NCI-H2196 (cell line): ENCODE data around the gene KCNC1.

Source experiments
- DNase-seq: peaks from one replicate; lab custom pipeline; 2025; ENCODE audit not compliant: unreplicated experiment; lab: John Stamatoyannopoulos, UW

Gene KCNC1

DNA sequence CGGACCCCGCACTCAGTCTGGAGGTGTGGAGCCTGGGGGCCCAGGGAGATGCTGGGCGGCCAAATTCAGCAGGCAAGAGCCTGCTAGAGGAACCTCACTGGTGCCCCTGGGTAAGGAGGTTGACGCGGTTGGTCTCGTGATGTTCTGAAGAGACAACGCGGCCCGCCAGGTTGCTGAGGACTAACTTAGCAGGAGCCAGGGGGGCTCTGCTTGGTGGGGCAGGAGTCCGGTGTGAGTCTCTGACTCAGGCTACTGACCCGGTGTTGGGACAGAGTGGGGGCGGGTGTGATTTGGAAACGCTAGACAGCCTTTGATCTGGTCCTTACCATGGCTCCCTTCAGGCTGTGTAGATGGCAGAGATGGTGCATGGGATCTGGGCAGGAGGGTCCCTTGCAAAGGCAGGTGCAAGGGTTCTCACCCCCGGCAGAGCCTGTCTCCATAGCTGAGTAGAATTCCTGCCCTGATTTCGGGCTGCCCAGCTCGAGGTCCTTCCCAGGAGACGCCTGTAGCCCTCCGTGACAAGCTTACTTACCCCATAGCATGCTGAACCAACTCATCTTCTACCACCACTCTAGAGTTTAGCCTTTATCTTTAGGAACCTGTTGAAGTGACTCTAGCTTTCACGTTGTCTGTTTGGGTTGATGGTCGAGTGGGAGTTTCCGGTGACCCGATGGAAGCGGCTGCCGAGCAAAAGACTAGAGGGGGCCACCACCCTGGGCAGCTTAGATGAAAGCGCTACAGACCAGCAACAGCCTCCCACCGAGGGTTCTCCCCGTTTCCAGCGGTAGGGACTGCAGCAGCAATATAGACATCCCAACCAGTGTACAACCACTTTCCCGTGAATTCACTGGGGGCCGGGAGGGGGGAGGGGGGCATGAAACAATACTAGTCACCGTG is 38.4 kb downstream of the KCNC1 start:
- DNase-seq, result no peak

DNA sequence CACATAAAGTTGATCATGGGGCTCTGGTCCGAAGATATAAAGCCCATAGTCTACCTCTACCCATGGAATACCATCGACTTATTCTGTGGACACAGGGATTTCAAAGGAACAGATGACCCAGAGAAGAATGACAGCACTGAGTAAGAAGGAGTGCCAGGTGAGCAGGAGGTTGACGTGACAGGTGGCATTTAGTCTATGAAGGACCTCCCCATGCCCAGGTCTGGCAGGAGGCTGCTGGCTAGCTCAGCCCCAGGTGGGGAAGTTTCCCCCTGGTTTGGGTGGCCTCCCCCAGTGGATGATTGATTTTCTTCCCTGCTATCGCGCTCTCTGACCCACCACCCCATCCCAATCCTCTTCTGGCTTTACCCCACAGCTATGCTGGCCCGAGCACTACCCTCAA is 39.1 kb downstream of the KCNC1 start:
- no peak for DNase-seq

DNA sequence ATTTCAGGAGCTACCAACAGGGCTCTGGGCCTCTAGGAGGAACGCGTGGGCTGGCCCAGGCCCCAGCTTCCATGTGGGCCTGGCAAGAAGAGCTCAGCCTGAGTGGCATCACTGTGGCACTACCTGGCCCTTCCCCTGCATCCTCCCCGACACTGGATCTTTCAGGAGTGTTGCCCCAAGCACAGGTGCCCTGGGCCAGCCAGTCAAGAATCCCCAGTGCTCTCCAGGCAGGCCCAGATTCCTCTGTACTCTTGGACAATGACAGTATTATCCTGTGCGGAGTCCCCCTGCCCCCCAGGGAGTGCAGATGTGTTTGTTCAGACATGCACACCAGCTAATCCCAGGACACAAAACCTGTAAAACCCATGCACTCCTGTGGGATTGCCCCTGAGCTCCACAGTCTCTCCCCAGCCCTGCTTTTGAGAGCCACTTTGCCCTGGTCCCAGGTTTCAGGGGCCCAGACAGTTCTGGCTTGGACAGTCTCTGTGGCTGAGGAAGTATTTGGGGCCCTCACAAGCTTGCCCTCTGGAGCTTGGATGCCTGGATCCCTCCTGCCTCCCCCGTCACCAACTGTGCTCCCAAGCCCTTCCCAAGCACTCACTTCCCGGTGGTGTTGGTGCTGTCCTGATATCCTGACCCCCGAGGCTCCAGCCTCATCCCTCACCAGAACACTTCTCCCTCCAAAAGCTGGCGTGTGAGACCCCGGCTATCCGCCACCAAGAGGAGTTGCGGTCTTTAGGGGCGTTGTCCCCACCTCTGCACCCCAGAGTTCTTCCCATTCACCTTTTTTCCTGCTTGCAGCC is 39.9 kb downstream of the KCNC1 start:
- no peak for DNase-seq

DNA sequence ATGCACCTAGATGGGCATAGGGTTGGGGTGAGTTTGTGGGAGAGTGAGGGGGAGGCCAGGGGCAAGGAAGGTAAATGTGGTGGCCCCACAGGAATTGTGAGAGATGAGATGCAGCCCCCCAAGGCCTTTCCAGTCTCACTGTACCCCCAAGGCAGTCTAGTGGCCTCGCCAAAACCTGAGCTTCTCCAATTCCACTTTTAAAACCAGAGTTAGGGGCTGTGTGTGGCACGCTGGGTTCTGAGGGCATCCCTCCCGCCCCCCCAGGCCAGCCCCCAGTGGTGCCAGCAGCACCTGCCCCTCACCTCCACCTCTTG is 40.4 kb downstream of the KCNC1 start:
- no peak for DNase-seq

DNA sequence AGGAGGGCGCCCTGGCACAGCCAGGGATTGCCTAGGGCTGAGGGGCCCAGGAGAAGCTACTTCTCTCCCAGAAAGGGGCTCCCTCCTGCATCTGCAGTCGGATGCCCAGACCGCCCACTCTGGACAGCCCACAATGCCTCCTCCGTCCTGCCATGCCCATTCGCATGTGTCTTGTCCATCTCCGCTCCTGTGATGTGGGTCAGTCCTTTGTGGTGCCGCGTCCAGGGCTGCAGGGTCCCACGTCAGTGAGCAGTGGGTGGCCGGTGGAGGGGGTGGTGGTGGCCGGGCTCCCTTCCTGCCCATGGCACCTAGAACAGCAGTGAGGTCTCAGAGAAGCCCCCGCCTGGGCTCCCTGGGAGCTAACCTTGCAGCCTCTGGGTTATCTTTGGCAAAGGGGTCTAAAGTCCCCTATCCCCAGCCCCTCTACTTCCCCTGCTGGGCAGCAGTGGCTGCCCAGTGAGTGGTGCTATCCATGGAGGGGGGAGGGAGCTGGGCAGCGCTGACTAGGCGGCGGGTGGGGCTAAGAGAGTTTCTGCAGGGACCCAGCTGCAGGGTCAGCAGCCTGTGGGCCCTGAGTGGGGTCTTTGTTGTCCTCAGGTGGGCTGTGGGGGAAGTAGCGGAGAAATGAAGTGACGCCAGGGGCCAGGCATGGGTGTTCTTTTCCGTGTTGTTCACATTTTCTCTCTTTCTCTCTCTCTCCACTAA is 41.1 kb downstream of the KCNC1 start:
- no peak for DNase-seq

DNA sequence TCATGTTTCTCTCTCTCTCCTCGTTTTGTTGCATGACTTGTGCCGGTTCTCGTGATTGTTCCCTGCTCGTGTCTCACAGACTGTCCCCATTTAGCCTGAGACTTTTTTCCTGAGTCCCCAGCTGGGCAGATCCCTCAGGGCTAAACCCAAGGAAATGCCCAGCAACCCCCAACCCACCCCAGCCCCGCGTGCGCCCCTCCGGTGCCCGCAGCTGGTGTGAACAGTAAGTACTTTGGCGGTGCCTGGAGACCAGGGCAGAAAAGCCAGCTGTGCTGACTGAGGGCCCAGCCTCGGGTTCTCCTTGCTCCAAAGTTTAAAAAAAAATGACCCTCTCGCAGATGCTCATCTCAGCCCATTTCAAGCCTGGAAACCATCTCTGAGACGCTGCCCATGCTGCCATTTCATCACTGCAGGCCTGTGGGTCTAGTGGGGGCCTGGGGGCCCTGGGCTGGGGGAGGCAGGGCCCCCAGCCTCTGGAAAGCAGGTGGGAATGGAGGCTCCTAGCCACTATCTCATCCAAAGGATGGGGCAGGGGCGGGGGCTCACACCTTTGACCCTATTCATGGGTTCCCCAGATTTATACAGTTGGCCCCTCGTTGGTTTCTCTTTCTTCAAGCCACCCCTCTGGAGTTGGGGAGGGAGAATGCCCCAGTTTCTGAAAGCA is 41.8 kb downstream of the KCNC1 start:
- DNase-seq, result no peak

DNA sequence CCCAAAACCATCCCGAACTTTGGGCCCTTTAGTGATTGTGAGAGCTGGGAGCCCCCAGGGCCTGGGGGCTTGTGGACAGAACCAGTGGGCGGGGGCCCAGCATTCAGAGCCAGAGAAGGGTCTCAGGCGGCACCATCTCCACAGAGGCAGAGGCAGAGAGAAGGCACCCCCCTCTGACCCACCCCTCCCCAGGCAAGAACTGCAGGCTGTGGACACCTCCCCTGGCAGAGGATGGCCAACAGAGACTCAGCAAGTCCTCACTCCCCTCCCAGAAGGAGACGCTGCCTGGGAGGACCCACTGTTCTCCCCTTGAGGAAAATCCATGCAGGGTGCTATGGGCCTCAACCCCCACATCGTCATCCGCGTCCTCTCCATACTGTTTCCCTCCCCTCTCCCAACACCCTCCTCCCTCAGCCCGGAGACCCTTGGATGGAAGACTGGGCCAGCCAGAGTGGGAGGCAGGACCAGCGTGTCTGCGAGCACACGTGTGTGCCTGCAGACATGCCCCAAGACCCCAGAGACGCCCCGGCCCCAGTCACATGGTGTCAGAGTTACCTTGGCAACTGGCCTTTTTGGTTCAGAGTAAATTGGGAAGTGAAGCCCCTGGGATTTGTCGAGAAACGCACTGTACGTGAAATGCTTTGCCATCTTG is 42.6 kb downstream of the KCNC1 start:
- DNase-seq, result no peak

DNA sequence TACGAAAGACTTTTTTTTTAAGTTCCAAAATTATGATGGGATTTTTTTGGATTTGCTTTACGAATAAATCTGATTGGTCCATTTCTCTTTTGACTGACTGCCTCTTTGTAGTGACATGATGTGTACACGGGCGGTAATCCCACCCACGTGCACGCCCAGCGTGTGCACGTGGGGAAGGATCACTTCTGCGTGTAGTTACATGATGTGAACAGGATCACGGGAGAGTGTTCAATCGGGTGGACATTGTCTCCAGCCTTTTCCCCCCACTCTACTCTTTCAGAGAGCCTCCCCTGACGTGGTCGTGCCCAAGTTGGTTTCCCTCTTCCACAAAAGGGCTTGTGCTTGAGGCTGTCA is 43.1 kb downstream of the KCNC1 start:
- no peak for DNase-seq

DNA sequence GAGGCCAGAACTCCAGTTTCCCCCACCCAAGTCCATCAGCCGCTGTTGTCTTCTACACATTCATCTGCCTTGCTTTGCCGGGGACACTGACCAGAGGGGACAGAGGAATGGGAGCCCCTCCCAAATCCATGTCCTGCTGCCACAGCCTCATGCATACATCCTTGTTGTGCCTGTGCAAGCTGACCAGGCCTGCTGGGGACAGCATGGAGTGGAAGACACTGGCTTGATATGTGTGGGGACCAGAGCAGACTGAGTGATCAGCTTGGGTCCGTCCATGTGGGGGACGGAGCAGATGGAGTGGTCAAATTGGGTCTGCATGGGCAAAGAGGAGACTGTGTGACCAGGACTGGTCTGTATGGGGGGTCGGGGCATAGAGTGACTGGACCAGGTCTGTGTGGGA is 43.8 kb downstream of the KCNC1 start:
- DNase-seq, result no peak

DNA sequence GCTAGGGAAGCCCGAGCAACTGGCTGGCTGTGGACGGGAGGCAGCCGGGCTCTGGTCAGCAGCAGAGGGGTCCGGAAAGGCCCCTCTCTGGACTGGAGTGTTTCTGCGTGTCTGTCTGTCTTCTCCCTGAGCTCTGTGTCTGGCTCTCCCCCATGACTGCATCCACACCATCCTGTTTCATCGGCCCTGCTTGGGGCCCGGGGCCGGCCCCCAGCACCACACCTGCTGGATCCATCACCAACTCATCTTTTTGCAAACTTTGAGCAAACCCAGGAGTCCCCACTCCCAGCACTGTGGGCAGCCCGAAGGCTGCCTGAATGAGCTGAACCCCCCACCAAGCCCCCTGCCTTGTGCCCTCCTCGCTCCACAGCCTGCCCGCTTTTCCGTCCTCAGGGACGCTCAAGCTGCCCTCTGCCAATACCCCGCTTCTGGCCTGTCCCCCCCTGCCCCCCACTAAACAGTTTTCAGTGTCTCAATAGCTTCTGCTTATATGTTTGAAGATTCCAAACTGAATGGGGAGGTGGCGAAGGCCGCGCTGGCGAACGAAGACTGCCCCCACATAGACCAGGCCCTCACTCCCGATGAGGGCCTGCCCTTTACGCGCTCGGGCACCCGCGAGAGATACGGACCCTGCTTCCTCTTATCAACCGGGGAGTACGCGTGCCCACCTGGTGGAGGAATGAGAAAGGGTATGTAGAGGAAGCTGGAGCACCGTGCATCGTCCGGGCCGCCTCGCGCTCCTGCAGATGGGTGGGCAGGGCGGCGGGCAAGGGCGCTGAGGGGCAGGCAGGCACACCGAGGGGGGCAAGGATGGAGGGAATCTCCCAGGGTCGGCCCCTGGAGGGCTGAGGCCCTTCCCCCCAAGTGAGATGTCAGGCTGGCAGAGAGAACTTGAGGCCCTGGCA is 44.6 kb downstream of the KCNC1 start:
- no peak for DNase-seq

DNA sequence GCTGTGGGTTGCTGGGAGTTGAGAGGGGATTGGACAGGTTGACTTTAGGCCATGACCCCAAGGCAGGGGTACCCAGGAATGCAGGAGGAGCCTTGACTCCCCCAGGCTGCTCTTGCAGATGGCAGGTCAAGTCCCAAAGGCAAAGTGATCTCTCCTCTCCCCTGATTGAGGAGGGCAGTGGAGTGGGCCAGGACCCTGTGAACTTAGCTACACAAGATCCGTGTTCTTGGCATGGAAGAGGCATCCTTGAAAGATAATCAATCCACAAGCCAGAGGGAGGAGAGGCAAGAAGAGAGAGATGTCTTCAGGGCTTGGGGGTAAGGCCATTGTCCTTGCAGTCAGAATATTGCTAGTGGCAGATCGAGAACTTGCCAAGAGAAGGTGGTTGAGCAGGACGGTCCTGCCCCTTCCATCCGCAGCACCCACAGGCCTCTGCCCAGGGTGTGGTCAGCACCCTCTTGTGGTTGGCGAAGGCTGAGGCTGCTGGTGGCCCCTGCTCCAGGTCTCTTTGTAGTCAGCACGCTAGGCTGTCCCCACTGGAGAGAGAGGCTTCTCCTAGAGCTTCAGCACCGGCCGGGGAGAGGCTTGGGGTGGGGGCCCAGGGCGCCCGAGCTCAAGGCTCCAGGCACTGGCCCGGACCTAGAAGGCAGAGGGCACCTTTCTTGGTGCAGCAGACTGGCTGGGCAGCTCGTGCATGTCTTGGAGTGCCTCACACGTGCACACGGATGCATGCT is 45.4 kb downstream of the KCNC1 start:
- DNase-seq, result no peak

DNA sequence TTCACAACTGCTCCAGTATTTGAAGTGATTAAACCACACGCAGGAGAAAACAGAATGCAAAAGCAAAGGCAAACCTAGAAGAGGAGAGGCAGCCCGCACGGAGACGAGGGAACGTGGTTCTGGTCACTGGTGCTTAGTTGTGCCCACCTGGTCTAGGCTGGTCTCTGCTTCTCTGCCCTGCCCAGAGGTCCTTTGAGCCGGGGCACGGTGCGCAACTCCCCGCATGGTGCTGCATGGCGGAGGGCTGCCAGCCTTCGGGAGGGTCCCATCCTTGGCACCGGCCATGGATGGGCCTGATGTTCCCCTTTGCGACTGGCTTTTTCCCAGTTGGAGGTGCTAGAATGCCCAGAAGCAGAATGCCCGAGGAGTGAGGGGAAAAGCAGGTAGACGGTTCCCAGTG is 46.1 kb downstream of the KCNC1 start:
- no peak for DNase-seq

DNA sequence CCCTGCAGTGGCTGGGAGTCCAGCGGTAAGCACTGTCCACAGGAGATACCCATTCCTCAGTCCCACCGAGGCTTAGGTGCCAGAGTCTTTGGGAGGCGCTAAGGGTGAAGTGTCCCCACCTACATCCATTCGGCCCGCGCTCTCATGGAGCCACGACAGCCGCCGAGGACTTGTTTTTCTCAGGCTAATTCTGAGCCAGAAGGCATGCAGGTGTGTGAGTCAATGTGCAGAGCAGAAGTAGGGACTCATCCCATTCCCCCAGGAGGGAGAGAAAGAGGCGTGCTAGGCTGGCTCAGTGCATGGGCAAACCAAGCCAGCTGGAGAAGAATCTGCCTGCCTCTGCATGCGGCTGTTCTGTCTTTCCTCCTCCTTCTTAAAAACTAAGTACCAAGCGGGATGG is 46.6 kb downstream of the KCNC1 start:
- no peak for DNase-seq

DNA sequence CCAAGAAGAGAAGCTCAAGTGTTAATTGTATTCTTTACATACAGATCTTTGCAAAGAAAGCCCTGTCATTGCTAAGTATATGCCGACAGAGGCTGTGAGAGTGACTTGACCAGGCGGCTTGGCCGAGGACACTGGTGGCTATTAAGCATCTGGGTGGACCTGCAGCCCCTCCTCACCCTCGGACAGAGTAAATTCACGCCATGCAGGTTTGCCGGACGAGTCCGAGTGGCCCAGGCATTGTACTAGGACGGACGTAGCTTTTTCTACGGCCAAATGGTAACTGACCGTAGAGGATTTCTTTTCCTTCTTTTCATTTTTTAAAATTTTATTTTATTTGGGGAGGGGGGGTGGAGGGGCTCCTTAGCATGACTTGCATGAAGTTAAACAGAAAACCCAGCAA is 47.0 kb downstream of the KCNC1 start:
- DNase-seq, result no peak

DNA sequence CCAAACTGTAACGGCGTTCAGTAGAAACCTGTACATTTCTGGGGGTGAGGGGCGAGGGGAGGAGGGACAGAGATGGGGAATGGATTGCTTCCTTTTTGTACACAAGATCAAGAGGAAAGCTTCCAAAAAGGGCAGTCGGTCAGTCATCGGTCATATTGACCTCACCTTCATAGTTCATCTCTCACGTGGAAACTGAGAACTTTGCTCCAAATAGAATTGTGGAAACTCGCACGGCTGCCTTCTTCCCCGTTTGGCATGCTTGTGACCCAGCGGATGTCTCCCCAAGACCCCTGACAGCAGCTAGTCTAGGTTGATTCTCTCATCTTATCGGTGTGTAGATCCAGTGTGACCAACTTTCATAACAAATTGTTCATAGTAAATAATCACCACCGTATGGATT is 47.6 kb downstream of the KCNC1 start:
- DNase-seq, result no peak

DNA sequence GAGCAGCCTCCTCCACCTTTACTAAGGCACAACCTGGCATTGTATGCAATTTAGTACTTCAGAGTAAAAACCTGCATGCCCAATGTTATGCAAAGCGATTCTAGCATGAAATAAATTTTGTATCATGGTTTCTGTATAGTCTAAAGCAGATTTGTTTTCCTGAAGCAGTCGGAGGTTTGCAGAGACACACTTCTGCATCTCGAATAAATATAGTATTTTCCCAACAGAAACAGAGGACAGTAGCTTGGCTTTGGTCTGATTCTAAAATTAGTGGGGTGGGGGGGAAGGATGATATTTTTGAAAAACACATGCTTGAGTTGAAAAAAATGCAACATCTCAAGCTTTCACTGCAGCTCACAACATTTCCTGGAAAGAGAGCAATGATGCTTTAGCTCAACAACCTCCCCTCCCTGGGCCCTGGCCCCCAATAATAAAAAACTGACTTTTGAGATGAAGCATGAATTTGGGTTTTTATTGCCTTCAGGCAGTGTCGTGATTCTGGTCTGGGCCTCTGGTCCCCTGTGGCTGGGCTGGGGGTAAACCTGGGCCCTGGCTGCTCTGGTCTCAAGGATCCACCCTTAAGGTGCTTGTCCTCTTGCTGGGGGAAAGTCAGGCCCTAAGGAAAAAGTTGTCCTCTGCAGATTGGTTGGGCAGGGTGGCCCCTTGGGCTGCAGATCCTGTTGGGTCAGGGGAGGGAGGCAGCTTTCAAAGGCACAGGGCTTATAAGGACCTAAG is 48.2 kb downstream of the KCNC1 start:
- DNase-seq, result no peak

DNA sequence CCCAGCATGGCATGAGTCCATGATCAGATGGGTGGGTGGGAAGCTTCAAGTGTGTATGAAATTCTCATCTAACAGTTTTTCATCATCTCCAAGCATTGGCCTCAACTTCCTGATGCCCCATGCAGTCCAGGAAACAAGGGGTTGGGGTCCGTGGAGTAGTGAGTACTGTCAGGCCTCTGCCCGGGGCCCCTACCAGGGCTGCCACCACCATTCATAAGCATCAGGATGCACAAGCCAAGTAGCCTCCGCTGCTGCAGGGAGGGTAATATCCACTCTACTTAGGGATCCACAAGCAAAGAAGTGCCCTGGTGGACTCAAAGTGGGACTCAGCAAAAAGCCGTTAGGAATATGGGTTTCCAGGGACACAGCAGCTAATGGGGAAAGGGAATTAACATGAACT is 49.3 kb downstream of the KCNC1 start:
- DNase-seq, result no peak

DNA sequence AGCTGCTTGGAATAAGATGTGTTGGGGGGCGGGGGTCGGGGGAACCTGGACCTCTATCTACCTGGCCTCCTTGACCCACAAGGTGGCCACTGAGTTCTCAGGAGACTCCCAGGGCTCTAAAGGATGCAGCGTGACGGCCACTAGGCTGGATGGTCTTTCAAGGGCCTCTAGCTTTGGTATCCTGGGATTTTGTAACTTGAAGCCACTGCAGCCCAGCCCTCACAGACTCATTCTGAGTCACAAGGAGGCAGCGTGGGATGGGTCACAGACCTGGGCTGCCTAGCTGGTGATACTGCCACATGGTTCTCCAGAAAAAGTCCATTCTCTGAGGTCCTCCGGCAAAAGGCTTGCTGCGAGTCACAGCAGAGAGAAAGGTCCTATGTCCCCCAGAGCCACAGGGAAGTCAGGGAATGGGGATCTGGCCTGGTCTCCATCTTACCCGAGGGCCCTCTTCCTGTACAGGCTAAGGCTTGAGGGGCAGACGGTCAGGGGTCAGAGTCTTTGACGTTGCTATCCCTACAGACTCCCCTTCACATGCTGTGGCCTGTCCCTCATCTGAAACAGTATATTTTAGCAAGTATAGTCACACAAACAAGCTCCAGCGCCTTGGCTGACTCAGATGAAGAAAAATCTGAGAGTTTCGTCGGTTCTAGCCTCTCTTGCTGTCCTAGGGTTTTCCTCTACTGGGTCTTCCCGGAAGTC is 52.4 kb downstream of the KCNC1 start:
- DNase-seq, result no peak
